IPS-18c (cell line): Measurements from ENCODE around the gene AQP6.
"Not testable (repeated sequence)": the region's sequence is repeated elsewhere in the genome, so short reads cannot be mapped to it uniquely, and the experiment has no call there.

ENCODE experiments used
- H3K4me3 ChIP-seq: 2 replicates; pipeline ENCODE4 v1.7.0; 2013; ENCODE audit warnings: low read depth, mild to moderate bottlenecking, low read length, moderate library complexity; ENCODE audit not compliant: insufficient read depth
- H3K9me3 ChIP-seq: one replicate; pipeline ENCODE4 v1.6.1; 2013; ENCODE audit warnings: mild to moderate bottlenecking, low read length, moderate library complexity; ENCODE audit not compliant: control insufficient read depth, insufficient read depth

The AQP6 gene

GRCh38 chr12:49976557-49976956, 3.8 kb downstream of the AQP6 start:
- no peaks in the 10 kb centered on the region for H3K9me3 ChIP-seq
- H3K4me3 ChIP-seq, result no peak overlapping the region

- Histone ChIP-seq H3K4me3 (no peak overlapping the region), H3K9me3 (no peaks in the 10 kb centered on the region)
These were observed 5.4 kb downstream of the AQP6 start for GRCh38 chr12:49978125-49978524.

- Histone ChIP-seq H3K4me3 (no peak overlapping the region), H3K9me3 (no peaks in the 10 kb centered on the region)
These were observed 6.4 kb downstream of the AQP6 start for GRCh38 chr12:49979016-49979586.

GRCh38 chr12:49979791-49980190, 7.0 kb downstream of the AQP6 start:
- no peaks in the 10 kb centered on the region for H3K9me3 ChIP-seq
- no peak overlapping the region for H3K4me3 ChIP-seq

- Histone ChIP-seq H3K9me3 (no peaks in the 10 kb centered on the region), H3K4me3 (no peak overlapping the region)
These were observed 8.0 kb downstream of the AQP6 start for GRCh38 chr12:49980501-49981349.

GRCh38 chr12:49982246-49983087, 9.7 kb downstream of the AQP6 start:
- no peaks in the 10 kb centered on the region for H3K9me3 ChIP-seq
- no peak overlapping the region for H3K4me3 ChIP-seq

- no peaks in the 10 kb centered on the region for H3K9me3 ChIP-seq
- H3K4me3 ChIP-seq, result no peak overlapping the region
These were observed 11.1 kb downstream of the AQP6 start for GRCh38 chr12:49983892-49984291.

- no peak overlapping the region for H3K4me3 ChIP-seq
- H3K9me3 ChIP-seq, result no peaks in the 10 kb centered on the region
These were observed 12.0 kb downstream of the AQP6 start for GRCh38 chr12:49984476-49985359.

GRCh38 chr12:49985981-49986380, 13.2 kb downstream of the AQP6 start:
- Histone ChIP-seq H3K4me3 (no peak overlapping the region), H3K9me3 (no peaks in the 10 kb centered on the region)

- not testable (repeated sequence) for H3K4me3 ChIP-seq, H3K9me3 ChIP-seq
These were observed 13.7 kb downstream of the AQP6 start for GRCh38 chr12:49986476-49986875.

- Histone ChIP-seq H3K4me3 (no peak overlapping the region), H3K9me3 (no peaks in the 10 kb centered on the region)
These were observed 15.0 kb downstream of the AQP6 start for GRCh38 chr12:49987625-49988303.

GRCh38 chr12:49989400-49989799, 16.7 kb downstream of the AQP6 start:
- not testable (repeated sequence) for H3K4me3 ChIP-seq, H3K9me3 ChIP-seq

- Histone ChIP-seq H3K4me3 (no peak overlapping the region), H3K9me3 (no peaks in the 10 kb centered on the region)
These were observed 17.5 kb downstream of the AQP6 start for GRCh38 chr12:49990273-49990672.

- no peak overlapping the region for H3K4me3 ChIP-seq
- H3K9me3 ChIP-seq, result no peaks in the 10 kb centered on the region
These were observed 25.7 kb downstream of the AQP6 start for GRCh38 chr12:49998453-49998852.

- Histone ChIP-seq H3K9me3 (no peaks in the 10 kb centered on the region), H3K4me3 (no peak overlapping the region)
These were observed 30.8 kb downstream of the AQP6 start for GRCh38 chr12:50003595-50003994.

- Histone ChIP-seq H3K9me3 (no peaks in the 10 kb centered on the region), H3K4me3 (no peak overlapping the region)
These were observed 31.9 kb downstream of the AQP6 start for GRCh38 chr12:50004696-50005095.

- H3K9me3 ChIP-seq, result no peaks in the 10 kb centered on the region
- no peak overlapping the region for H3K4me3 ChIP-seq
These were observed 32.4 kb downstream of the AQP6 start for GRCh38 chr12:50005175-50005574.
